GM18861 (cell line): ENCODE results near the gene TMEM182.

Experiments used
- ATAC-seq: cut with Tn5 transposase; IDR thresholded peaks from one replicate; pipeline ENCODE4 v1.9.1; 2021; ENCODE audit not compliant: unreplicated experiment

TMEM182 gene

DNA sequence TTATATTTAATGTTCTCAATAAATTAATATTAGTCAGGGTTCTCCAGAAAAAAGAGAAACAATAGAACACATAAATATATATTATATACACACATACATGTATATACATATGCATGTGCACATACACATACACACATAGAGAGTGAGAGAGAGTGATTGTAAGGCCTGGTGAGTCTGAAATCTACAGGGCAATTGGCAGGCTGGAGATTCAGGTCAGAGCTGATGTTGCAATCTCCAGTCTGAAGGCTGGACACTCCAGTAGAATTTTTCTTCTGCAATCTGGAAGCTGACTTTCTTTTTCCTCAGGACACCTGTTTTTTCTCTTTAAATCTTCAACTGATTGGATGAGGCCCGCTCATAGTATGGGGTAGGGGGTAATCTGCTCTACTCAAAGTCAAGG, 3.2 kb downstream of the TMEM182 start:
- ATAC-seq, result no peak

GRCh38 chr2:102768253-102768652, 6.4 kb downstream of the TMEM182 start:
- ATAC-seq, result no peak

- ATAC-seq, result no peak
Measured at GRCh38 chr2:102768892-102769291, 7.1 kb downstream of the TMEM182 start.

DNA sequence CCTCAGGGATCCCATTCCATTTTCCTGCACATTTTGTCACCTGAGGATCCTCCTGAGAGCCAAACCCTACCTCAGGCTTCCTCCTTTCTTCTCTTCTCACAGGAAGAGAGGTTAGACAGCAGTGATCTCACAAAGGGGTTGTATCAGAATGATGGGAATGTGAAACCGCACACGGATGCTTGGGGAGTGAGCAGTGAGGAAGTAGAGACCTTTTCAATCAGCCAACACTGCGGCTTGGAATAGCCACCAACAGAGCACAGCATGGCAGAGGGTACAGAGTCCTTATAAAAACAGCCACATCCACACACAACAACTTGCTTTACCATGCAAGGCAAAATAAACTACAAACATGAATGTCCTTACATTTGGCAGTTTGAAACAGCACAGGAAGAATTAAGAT, 8.7 kb downstream of the TMEM182 start:
- no peak for ATAC-seq

DNA sequence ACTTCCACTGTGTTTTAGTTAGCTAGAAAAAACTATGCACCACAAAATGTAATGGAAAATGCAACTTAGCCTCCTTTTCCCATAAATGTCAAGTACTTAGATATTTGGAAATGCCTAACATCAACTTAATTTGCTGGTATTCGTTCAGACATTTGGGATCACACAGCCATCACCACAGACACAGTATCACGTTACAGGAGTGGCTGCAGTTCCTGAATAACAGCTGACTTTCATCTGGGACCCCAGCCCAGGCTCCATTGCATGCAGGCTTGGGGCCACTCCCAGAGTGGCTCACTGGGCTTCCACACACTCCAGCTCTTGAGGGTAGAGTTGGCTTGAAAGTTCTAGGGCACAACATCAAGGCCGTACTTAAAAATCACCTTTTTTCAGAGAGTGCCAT, 9.3 kb downstream of the TMEM182 start:
- no peak for ATAC-seq

DNA sequence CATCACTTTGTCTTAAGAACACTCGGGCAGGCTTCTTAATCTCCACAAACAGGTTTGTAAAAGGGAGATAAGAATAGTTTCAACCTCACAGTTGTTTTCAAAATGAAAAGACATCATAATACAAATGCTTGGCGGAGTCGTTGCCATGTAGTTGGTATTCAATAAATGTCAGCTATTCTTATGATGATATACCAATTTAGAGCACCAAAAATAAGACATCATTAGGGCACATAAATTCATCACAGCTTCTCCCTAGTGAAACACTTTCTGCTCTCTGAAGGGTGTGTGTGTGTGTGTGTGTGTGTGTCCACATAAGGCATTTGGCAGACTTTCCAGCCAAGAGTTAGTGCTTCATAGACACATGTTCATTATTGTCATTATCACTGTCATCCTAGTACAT, 10.8 kb downstream of the TMEM182 start:
- ATAC-seq, result no peak

- no peak for ATAC-seq
Measured at GRCh38 chr2:102773149-102773705, 11.4 kb downstream of the TMEM182 start.

DNA sequence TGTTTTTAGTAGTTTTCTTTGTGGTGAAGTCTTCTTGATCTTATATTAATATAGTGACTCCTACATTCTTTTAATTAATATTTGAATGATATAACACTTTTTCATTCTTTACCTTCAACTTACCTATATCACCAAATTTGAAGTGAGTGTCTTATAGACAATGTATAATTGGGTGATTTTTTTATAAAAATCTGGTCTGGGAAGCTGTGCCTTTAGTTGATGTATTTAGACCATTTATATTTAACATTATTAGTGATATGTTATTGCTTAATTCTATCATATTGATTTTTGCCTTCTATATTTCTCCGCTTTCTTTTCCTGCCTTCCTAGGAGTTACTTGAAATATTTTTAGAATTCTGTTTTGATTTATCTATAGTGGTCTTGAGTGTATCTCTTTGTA, 16.4 kb downstream of the TMEM182 start:
- ATAC-seq, result no peak

DNA sequence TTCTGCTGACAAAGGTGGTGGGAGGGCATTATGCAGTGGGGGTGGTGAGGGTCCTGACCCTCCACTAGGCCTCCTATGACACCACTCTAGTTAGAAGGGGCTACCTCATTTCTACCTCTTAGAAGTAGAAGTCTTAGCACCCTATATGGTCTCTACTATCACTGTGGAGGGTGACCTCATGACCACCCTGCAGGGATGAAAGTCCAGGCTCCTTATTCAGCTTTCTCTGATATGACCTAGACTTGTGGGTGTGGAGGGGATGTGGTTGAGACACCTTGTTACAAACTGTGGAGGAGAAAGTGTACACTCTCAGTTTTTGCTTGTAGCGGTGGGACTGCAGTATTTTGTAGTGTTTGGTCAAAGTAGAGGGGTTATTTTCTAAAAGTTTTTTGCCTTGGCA, 18.6 kb downstream of the TMEM182 start:
- ATAC-seq, result no peak

- ATAC-seq, result no peak
Measured at GRCh38 chr2:102782187-102782586, 20.4 kb downstream of the TMEM182 start.

DNA sequence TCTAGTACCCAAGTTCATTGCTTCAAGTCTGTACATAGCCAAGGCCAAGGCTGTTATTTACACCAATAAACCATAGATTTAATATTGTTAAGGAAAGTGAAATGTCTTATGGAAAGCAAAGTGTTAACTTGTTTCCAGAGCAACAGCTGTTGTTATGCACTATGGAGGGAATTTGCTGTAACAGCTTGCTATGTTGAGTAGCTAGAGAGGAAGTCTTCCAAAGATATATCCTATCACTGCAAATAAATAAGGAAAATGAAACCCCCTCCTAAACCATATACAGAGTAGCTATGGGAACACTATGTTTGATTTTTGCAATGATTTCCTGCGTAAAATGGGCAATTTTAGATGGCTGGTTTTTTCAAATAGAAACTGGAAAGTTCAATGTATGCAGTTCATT, 21.1 kb downstream of the TMEM182 start:
- ATAC-seq, result no peak

DNA sequence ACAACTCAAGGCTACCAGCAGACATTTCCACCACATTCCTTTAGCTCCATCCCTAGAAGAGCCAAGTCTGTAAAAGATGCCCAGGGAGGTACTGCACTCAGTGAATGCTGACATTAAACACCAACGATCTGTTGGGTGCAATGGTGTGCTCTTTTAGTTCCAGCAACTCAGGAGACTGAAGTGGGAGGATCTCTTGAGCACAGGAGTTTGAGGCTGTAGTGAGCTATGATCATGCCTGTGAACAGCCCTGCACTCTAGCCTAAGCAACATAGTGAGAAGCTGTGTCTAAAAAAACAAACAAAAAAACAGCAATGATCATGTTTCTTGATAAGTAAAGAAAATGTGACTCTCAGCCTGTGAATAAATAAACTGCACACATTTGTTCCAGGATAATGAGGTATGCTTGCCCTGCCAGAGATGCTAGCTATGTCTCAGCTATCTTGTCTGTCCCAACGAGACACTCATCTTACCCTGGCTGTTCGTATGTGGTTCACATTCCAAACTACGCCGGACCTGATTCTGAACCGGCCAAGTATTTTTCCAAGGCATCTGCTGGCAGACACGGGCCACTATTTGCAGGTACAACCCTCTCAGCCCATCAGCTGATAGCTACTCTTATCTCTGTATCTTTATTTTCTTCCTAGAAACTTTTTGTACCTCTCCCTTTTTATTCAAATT, 21.8 kb downstream of the TMEM182 start:
- no peak for ATAC-seq

DNA sequence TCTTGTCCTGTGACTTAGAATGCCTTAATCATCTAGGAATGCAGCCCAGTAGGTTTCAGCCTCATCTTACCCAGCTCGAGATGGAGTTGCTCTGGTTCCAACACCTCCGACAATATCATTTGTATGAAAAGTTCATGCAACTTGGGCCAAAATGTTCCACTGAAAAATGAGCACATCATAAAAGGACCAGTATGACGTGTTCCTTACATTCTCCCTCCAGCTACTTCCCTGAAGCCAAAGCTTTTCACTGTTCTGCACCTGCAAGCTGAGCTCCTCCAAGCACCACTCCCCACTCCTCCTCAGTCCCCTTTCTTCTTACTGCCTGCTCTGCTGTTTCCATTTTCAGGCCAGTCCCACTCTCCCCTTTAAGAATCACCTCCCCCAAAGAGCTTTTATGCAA, 23.1 kb downstream of the TMEM182 start:
- no peak for ATAC-seq

- ATAC-seq, result no peak
Measured at GRCh38 chr2:102788216-102788884, 26.5 kb downstream of the TMEM182 start.

- no peak for ATAC-seq
Measured at GRCh38 chr2:102788885-102789260, 27.0 kb downstream of the TMEM182 start.

DNA sequence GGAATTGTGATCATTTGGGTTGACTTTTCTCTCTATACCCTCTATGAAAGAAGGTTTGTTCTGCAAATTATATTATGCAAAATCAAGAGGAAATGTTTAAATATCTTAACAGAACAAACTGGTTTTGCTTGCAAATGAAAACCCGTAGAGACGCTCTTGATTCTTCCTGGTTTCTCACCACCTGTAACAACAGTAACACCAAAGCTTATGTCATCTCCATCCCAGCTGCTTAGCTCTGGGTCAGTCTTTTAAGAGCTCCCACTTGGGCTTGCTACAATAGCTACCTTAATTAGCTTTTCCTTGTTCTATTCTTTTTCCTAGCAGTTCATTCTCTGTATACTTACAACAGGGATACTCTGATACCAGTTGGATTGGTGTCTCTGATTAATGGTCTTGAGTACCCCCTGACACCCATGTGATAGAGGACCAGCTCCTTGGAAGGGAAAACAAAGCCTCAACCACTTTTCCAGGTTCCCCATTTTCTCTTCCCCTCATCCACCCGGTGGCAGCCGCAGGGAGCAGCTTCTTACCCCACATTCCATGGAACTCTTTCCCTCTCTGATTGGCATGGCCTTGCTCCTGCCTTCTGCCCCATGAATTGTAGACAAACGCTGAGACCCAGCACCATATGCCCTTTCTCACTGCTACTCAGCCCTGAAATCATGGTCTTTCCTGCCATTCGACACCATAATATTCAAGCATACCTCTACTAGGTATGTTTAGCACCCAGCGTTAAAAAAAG, 27.7 kb downstream of the TMEM182 start:
- ATAC-seq, result no peak

- ATAC-seq, result no peak
Measured at GRCh38 chr2:102790091-102790455, 28.2 kb downstream of the TMEM182 start.

GRCh38 chr2:102792568-102793208, 30.9 kb downstream of the TMEM182 start:
- ATAC-seq, result no peak

- no peak for ATAC-seq
Measured at GRCh38 chr2:102795641-102796040, 33.8 kb downstream of the TMEM182 start.

DNA sequence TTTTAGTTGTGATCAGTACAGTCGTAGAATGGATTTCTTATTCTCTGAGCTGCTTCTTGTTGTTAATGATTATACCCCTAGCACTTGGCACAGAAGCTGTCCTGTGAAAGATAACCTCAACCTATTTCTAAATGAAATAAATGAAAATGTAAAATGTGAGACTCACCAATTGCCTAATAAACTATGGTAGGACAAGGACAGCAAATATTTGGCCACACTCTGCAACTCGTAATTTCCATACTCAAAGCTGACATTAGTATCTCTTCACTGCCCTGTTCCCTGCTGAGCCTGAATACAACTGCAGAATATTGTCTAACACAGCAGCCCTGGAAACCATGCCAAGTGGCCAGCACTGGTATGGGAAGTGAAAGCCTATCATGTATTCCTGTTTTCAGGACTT, 34.5 kb downstream of the TMEM182 start:
- ATAC-seq, result no peak

DNA sequence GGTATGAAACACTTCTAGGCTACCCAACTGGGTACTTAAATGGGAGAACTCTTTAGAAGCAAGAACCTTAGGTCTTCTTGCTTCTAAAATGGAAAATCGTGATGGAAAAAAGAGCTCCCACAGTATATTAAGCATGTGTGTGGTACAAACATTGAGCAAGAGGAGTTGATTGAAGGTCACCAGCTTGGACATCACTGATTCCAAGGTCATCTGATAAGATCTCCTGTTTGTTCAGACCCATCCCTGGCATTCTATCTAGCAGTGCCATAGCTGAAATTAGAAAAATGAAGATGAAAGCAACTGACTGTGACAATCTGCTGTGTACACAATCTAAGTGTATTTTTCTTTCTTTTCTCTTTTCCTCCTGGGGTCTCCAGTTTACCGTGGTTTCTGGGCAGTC, 35.7 kb downstream of the TMEM182 start:
- no peak for ATAC-seq

- ATAC-seq, result no peak
Measured at GRCh38 chr2:102798181-102798580, 36.4 kb downstream of the TMEM182 start.
